ENCODE results near the gene LRRC46. TPM values are rescaled to one million over a fixed set of nuclear protein-coding genes. Genes with fewer than 3 reads are reported as not detected.

The LRRC46 gene
- total and polyA plus RNA-seq, 9 of the 15 experiments (the other 6 are each of a cell fraction or from before 2014, with no cell fraction given): 0.39 to 1.4 (median 0.53) TPM; not detected in 1

GRCh38 chr17:47791025-47791424, 40.4 kb upstream of the LRRC46 start:
- H3K4me1 ChIP-seq (replicated peaks in 1 of 2; ENCODE audit: control insufficient read depth in 2 of 2, insufficient read depth in 2 of 2, low read length in 2 of 2): peaks cover 0 to 9% of the 10 kb centered on the region in 2 experiments; a peak in 2 of 5 replicates
- no peaks in the 10 kb centered on the region for H4K20me1 ChIP-seq (replicated peaks; ENCODE audit: control insufficient read depth, insufficient read depth, low read length)
- H3K4me2 ChIP-seq (ENCODE audit: insufficient read depth, low read length): no peak overlapping the region
- FAIRE-seq (no peak), ATAC-seq (no peak), DNase-seq (ENCODE audit: extremely low read depth in 1 of 4, low spot score in 3 of 4) (no peak)
- BruUV-seq (replicated peaks): no TSS peak
- POLR2A ChIA-PET: no interaction called here
- H3K9me1 ChIP-seq (ENCODE audit: control insufficient read depth, insufficient read depth, low read length): no peaks in the 10 kb centered on the region
- TF ChIP-seq ARID3A (IDR thresholded peaks at IDR 0.05; ENCODE audit: borderline replicate concordance, low read depth, low read length) (no peak), MAX (CRISPR knock-in tag; IDR thresholded peaks at IDR 0.05) (no peak), CBFA2T2 (conservative IDR thresholded peaks at IDR 0.05) (no peak), ATF1 (CRISPR knock-in tag; IDR thresholded peaks at IDR 0.05) (no peak), ATF1 (tag; IDR thresholded peaks at IDR 0.05) (no peak), E4F1 (CRISPR knock-in tag; IDR thresholded peaks at IDR 0.05; ENCODE audit: borderline replicate concordance) (no peak), ZBTB1 (CRISPR knock-in tag; IDR thresholded peaks at IDR 0.05; ENCODE audit: borderline replicate concordance, low read depth) (no peak)
- no peaks in the 10 kb centered on the region for H3K9me3 ChIP-seq (replicated peaks; ENCODE audit: control insufficient read depth, insufficient read depth, low read depth, low read length)
- in situ Hi-C loops (cut with MboI) (no loop called here), intact Hi-C loops (cut with micrococcal nuclease) (no loop called here)
- no peaks in the 10 kb centered on the region for H3K79me2 ChIP-seq (ENCODE audit: control insufficient read depth, insufficient read depth, low read length)
- CTCF ChIA-PET (ENCODE audit: low intra/inter-chr PET ratio): no interaction called here
- no peak overlapping the region for H3K9ac ChIP-seq (ENCODE audit: insufficient read depth in 1 of 2, low read depth in 2 of 2, low read length in 2 of 2)
- H2AFZ ChIP-seq (ENCODE audit: low read depth, low read length): no peak overlapping the region
- no peak overlapping the region for H3K27ac ChIP-seq (ENCODE audit: extremely low read depth, low read depth, low read length)
- peaks cover 21 to 33% of the 10 kb centered on the region in 2 experiments; a peak in 3 of 5 replicates for H3K27me3 ChIP-seq (ENCODE audit: control insufficient read depth in 2 of 2, insufficient read depth in 2 of 2, low read length in 2 of 2)
- H3K4me3 ChIP-seq: no peak overlapping the region
- WGBS (ENCODE audit: insufficient coverage, low coverage, missing lambda C conversion rate): 0% methylated on average over 3 of the region's 3 CpGs
- H3K36me3 ChIP-seq (ENCODE audit: control insufficient read depth, insufficient read depth, low read length): no peaks in the 10 kb centered on the region
